Neural crest cell (in vitro differentiated cells): ENCODE measurements around the gene TTC27. TPM values are rescaled to one million over a fixed set of nuclear protein-coding genes. Genes with fewer than 3 reads are reported as not detected.

Experiments
- DNase-seq: peaks from one replicate; pipeline ENCODE4 v3.0.0; 2021; ENCODE audit warnings: low read depth, mixed read lengths, low spot score
- H3K27ac Mint-ChIP-seq: one replicate; pipeline ENCODE4 v1.8.0; 2021; ENCODE audit warnings: mild to moderate bottlenecking, mixed read lengths; ENCODE audit not compliant: unreplicated experiment
- H3K27me3 Mint-ChIP-seq: 2 replicates; pipeline ENCODE4 v1.8.0; 2021; ENCODE audit warnings: low read depth, mild to moderate bottlenecking, mixed read lengths
- H3K36me3 Mint-ChIP-seq: 2 replicates; pipeline ENCODE4 v1.8.0; 2021; ENCODE audit warnings: low read depth, mild to moderate bottlenecking, mixed read lengths
- H3K4me1 Mint-ChIP-seq: 2 replicates; pipeline ENCODE4 v1.8.0; 2021; ENCODE audit warnings: mixed read lengths
- H3K4me3 Mint-ChIP-seq: one replicate; pipeline ENCODE4 v1.8.0; 2021; ENCODE audit warnings: mild to moderate bottlenecking, mixed read lengths
- H3K9me3 Mint-ChIP-seq: 2 replicates; pipeline ENCODE4 v1.8.0; 2021; ENCODE audit warnings: mixed read lengths
- total RNA-seq: library from RNA; stranded (reverse); gene quantifications from 2 replicates; pipeline ENCODE4 v1.2.1, GENCODE V29; 2021
- TF ChIP-seq, protein P1 (sequence below): fragments of 200-600 bp; sonication (generic); conservative IDR thresholded peaks from 2 replicates; pipeline ENCODE4 v1.5.0; 2021; ENCODE audit warnings: antibody characterized with exemption, mild to moderate bottlenecking

The TTC27 gene
- total RNA-seq, 1 donor from 2014 or later: 16.5 TPM

DNA sequence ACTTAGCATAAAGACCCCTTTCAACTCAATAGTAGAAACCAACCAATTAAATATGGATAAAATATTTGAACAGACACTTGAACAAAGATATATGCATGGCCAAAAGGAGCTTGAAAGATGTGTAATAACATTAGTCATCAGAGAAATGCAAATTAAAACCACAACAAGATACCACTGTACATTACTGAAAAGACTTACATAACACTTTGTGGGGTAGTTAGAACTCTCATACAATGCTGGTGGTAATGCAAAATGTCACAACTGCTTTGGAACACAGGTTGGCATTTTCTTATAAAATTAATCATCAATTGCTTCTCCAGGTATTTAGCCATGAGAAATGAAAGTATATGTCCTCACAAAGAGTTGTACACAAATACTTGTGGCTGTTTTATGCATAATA lies 60.7 kb downstream of the TTC27 start:
- no peaks in the 10 kb centered on the region for H3K36me3 Mint-ChIP-seq
- TF ChIP-seq, protein P1, sequence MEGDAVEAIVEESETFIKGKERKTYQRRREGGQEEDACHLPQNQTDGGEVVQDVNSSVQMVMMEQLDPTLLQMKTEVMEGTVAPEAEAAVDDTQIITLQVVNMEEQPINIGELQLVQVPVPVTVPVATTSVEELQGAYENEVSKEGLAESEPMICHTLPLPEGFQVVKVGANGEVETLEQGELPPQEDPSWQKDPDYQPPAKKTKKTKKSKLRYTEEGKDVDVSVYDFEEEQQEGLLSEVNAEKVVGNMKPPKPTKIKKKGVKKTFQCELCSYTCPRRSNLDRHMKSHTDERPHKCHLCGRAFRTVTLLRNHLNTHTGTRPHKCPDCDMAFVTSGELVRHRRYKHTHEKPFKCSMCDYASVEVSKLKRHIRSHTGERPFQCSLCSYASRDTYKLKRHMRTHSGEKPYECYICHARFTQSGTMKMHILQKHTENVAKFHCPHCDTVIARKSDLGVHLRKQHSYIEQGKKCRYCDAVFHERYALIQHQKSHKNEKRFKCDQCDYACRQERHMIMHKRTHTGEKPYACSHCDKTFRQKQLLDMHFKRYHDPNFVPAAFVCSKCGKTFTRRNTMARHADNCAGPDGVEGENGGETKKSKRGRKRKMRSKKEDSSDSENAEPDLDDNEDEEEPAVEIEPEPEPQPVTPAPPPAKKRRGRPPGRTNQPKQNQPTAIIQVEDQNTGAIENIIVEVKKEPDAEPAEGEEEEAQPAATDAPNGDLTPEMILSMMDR: no peak
- H3K4me1 Mint-ChIP-seq: no peaks in the 10 kb centered on the region
- H3K4me3 Mint-ChIP-seq: no peak overlapping the region
- no peaks in the 10 kb centered on the region for H3K27me3 Mint-ChIP-seq
- H3K9me3 Mint-ChIP-seq: no peaks in the 10 kb centered on the region
- DNase-seq: no peak
- H3K27ac Mint-ChIP-seq: no peak overlapping the region

DNA sequence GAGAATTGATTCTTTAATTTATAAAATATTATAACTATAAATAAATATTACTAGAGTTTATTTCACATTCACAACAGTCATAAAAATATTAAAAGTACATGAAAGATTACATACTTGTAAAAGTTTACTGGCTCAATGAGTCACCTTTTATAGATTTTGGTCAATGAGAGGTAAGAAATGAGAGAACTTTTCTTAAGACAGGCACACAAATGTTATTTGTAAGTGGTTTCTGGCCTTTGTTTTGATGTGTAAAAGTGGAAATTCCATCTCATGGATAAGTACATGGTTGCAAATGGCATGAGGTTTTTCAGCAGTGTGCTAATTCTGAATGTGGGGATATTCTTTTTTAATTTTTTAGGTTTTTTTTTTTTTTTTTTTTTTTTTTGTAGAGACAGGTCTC lies 63.8 kb downstream of the TTC27 start:
- TF ChIP-seq, protein P1: no peak
- H3K27me3 Mint-ChIP-seq: no peaks in the 10 kb centered on the region
- H3K36me3 Mint-ChIP-seq: no peaks in the 10 kb centered on the region
- no peak overlapping the region for H3K4me3 Mint-ChIP-seq
- no peak for DNase-seq
- H3K9me3 Mint-ChIP-seq: no peaks in the 10 kb centered on the region
- no peak overlapping the region for H3K27ac Mint-ChIP-seq
- no peaks in the 10 kb centered on the region for H3K4me1 Mint-ChIP-seq

DNA sequence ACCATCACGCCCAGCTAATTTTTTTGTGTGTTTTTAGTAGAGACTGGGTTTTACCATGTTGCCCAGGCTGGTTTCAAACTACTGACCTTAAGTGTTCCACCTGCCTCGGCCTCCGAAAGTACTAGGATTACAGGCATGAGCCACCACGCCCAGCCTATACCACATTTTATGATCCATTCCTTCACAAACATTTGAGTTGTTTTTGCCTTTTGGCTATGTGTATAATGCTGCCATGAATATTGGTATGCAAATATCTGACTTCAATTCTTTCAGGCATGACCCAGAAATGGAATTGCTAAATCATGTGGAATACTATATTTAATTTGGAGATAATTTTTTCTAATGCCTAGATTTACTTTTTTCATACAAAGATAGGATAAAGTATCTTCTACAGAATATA lies 68.6 kb downstream of the TTC27 start:
- Mint-ChIP-seq H3K9me3 (no peaks in the 10 kb centered on the region), H3K27ac (no peak overlapping the region), H3K4me3 (no peak overlapping the region), H3K27me3 (no peaks in the 10 kb centered on the region), H3K4me1 (no peaks in the 10 kb centered on the region), H3K36me3 (no peaks in the 10 kb centered on the region)
- no peak for DNase-seq
- TF ChIP-seq, protein P1: no peak

DNA sequence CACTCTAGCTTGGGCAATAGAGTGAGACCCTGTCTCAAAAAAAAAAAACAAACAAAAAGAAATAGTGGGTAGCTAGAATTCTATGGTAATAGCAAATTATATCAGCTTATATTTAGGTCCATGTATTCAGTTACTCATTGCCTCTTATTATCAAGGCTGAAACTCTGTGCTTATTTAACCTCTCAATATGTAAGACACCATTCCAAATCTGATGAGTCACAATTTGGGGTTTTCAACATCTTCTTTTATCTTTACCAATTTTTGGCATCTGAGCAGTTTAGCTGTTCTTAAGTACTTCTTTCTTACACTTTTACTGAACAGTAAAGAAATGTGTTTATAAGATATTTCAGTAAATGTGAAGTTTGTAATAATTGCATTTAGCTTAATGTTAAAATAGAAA lies 69.3 kb downstream of the TTC27 start:
- no peak overlapping the region for H3K27ac Mint-ChIP-seq
- no peaks in the 10 kb centered on the region for H3K9me3 Mint-ChIP-seq
- no peaks in the 10 kb centered on the region for H3K27me3 Mint-ChIP-seq
- H3K4me3 Mint-ChIP-seq: no peak overlapping the region
- no peak for DNase-seq
- H3K36me3 Mint-ChIP-seq: no peaks in the 10 kb centered on the region
- H3K4me1 Mint-ChIP-seq: no peaks in the 10 kb centered on the region
- TF ChIP-seq, protein P1: no peak

DNA sequence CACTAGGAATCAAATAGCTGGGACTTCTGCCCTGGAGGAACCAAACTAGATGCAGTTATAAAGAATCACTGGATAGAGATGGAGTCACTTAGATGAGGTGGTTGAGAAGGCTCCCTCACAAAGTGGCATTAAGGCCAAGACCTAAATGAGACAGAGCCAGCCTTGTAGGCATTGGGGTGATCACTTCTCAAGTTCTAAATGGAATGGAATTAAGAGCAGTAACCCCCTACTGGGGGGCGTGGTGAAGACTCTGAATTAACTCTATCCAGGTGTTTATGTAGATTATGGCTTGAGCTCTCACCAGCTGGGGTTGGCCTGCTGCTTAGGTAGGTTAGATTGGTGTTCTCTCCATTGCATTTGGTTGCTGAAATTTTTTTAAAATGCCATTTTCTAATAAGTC lies 71.3 kb downstream of the TTC27 start:
- Mint-ChIP-seq H3K4me1 (no peaks in the 10 kb centered on the region), H3K36me3 (no peaks in the 10 kb centered on the region), H3K27ac (no peak overlapping the region), H3K27me3 (no peaks in the 10 kb centered on the region), H3K9me3 (no peaks in the 10 kb centered on the region), H3K4me3 (no peak overlapping the region)
- no peak for DNase-seq
- TF ChIP-seq, protein P1: no peak

DNA sequence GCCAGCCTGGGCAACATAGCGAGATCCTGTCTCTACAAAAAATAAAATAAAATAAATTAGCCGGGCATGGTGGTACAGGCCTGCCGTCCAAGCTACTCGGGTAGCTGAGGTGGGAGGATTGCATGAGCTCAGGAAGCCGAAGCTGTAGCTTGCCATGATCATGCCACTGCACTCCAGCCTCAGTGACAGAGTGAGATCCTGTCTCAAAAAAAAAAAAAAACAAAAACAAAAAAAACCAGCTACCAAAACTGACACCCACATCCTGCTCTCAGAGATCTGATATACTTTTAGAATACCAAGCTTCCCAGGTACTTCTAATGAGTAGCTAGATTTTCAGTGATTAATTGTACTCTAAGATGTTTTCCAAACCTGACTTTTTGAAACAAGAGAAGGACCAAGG lies 74.0 kb downstream of the TTC27 start:
- TF ChIP-seq, protein P1: no peak
- Mint-ChIP-seq H3K27me3 (no peaks in the 10 kb centered on the region), H3K4me1 (no peaks in the 10 kb centered on the region), H3K9me3 (no peaks in the 10 kb centered on the region), H3K36me3 (peaks cover 4% of the 10 kb centered on the region), H3K27ac (no peak overlapping the region), H3K4me3 (no peak overlapping the region)
- no peak for DNase-seq
